Activated CD8-positive, alpha-beta memory T cell treated with anti-CD3 and anti-CD28 coated beads, Interleukin-2, amount 50 U/mL, for 48 hours (primary cell): ENCODE data around the gene MYO15B.
A peak's percentile ranks its signal among the peaks of the same experiment; 100 is the strongest.
"Not testable (repeated sequence)": the region's sequence is repeated elsewhere in the genome, so short reads cannot be mapped to it uniquely, and the experiment has no call there.

Experiments
- DNase-seq: peaks from one replicate; pipeline ENCODE4 v3.0.0-alpha.2; 2020

MYO15B gene

GRCh38 chr17:75626496-75627038 is 39.0 kb downstream of the MYO15B start:
- no peak for DNase-seq

- no peak for DNase-seq
These were observed 39.5 kb downstream of the MYO15B start for GRCh38 chr17:75627094-75627493.

- no peak for DNase-seq
These were observed 40.8 kb downstream of the MYO15B start for GRCh38 chr17:75628425-75628824.

- DNase-seq: no peak
These were observed 41.6 kb downstream of the MYO15B start for GRCh38 chr17:75629157-75629556.

- no peak for DNase-seq
These were observed 42.7 kb downstream of the MYO15B start for GRCh38 chr17:75630071-75630917.

GRCh38 chr17:75631353-75631752 is 43.8 kb downstream of the MYO15B start:
- no peak for DNase-seq

- DNase-seq: no peak
These were observed 44.8 kb downstream of the MYO15B start for GRCh38 chr17:75632428-75632827.

- DNase-seq: peak; percentile 97
These were observed 45.4 kb downstream of the MYO15B start, which contains the start of gene SMIM5 for GRCh38 chr17:75632863-75633485. SMIM5 (plus strand) TSS chr17:75633434; CDS start chr17:75640202, 6,768 bp downstream.

- DNase-seq: peak; percentile 68
These were observed 46.1 kb downstream of the MYO15B start for GRCh38 chr17:75633486-75634375.

- DNase-seq: no peak
These were observed 46.8 kb downstream of the MYO15B start for GRCh38 chr17:75634376-75634740.

GRCh38 chr17:75634754-75635609 is 47.4 kb downstream of the MYO15B start:
- no peak for DNase-seq

GRCh38 chr17:75635610-75636202 is 48.1 kb downstream of the MYO15B start:
- no peak for DNase-seq

- no peak for DNase-seq
These were observed 49.0 kb downstream of the MYO15B start for GRCh38 chr17:75636381-75637142.

- no peak for DNase-seq
These were observed 49.5 kb downstream of the MYO15B start for GRCh38 chr17:75637143-75637538.

GRCh38 chr17:75637551-75637950 is 50.0 kb downstream of the MYO15B start:
- no peak for DNase-seq

- not testable (repeated sequence) for DNase-seq
These were observed 50.4 kb downstream of the MYO15B start for GRCh38 chr17:75638039-75638438.

GRCh38 chr17:75638893-75639292 is 51.3 kb downstream of the MYO15B start:
- DNase-seq: no peak

- no peak for DNase-seq
These were observed 51.7 kb downstream of the MYO15B start for GRCh38 chr17:75639327-75639726.

- DNase-seq: no peak
These were observed 52.4 kb downstream of the MYO15B start for GRCh38 chr17:75639771-75640555.

GRCh38 chr17:75640556-75641119 is 53.0 kb downstream of the MYO15B start:
- DNase-seq: no peak
